ENCODE measurements around the gene LTBP4. TPM values are rescaled to one million over a fixed set of nuclear protein-coding genes. Genes with fewer than 3 reads are reported as not detected.

Gene LTBP4
- total and polyA plus RNA-seq, 2 of the 13 experiments (the other 11 are each of a cell fraction or from before 2014, with no cell fraction given) = 0.86 to 2.3 TPM

- TF ChIP-seq, protein P1, sequence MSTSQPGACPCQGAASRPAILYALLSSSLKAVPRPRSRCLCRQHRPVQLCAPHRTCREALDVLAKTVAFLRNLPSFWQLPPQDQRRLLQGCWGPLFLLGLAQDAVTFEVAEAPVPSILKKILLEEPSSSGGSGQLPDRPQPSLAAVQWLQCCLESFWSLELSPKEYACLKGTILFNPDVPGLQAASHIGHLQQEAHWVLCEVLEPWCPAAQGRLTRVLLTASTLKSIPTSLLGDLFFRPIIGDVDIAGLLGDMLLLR (CRISPR knock-in tag; IDR thresholded peaks at IDR 0.05) = 0 out of 2 replicates have a peak, but pooled peaks have one; percentile 54
- TF ChIP-seq ZNF883 (CRISPR knock-in tag; IDR thresholded peaks at IDR 0.05; ENCODE audit: not compliant biosample characterization) (no peak), MAZ (IDR thresholded peaks at IDR 0.05; ENCODE audit: borderline replicate concordance, low read depth, low read length) (peak; percentile 96), MAZ (CRISPR knock-in tag; IDR thresholded peaks at IDR 0.05; ENCODE audit: low read depth) (peak; percentile 99), ZNF136 (CRISPR knock-in tag; IDR thresholded peaks at IDR 0.05; ENCODE audit: low read depth) (no peak), CCAR2 (optimal IDR thresholded peaks at IDR 0.05; ENCODE audit: low read depth, low read length) (peak; percentile 25), SMARCC2 (IDR thresholded peaks at IDR 0.05) (no peak), SRSF1 (optimal IDR thresholded peaks at IDR 0.05; ENCODE audit: low read depth, low read length) (peak; percentile 45)
- TF ChIP-seq, protein P2, sequence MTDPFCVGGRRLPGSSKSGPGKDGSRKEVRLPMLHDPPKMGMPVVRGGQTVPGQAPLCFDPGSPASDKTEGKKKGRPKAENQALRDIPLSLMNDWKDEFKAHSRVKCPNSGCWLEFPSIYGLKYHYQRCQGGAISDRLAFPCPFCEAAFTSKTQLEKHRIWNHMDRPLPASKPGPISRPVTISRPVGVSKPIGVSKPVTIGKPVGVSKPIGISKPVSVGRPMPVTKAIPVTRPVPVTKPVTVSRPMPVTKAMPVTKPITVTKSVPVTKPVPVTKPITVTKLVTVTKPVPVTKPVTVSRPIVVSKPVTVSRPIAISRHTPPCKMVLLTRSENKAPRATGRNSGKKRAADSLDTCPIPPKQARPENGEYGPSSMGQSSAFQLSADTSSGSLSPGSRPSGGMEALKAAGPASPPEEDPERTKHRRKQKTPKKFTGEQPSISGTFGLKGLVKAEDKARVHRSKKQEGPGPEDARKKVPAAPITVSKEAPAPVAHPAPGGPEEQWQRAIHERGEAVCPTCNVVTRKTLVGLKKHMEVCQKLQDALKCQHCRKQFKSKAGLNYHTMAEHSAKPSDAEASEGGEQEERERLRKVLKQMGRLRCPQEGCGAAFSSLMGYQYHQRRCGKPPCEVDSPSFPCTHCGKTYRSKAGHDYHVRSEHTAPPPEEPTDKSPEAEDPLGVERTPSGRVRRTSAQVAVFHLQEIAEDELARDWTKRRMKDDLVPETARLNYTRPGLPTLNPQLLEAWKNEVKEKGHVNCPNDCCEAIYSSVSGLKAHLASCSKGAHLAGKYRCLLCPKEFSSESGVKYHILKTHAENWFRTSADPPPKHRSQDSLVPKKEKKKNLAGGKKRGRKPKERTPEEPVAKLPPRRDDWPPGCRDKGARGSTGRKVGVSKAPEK (CRISPR knock-in tag; IDR thresholded peaks at IDR 0.05; ENCODE audit: borderline replicate concordance) = no peak
- TF ChIP-seq, protein P3, sequence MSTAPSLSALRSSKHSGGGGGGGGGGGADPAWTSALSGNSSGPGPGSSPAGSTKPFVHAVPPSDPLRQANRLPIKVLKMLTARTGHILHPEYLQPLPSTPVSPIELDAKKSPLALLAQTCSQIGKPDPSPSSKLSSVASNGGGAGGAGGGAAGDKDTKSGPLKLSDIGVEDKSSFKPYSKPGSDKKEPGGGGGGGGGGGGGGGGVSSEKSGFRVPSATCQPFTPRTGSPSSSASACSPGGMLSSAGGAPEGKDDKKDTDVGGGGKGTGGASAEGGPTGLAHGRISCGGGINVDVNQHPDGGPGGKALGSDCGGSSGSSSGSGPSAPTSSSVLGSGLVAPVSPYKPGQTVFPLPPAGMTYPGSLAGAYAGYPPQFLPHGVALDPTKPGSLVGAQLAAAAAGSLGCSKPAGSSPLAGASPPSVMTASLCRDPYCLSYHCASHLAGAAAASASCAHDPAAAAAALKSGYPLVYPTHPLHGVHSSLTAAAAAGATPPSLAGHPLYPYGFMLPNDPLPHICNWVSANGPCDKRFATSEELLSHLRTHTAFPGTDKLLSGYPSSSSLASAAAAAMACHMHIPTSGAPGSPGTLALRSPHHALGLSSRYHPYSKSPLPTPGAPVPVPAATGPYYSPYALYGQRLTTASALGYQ (CRISPR knock-in tag; IDR thresholded peaks at IDR 0.05) = peak; percentile 94
- TF ChIP-seq, protein P4, sequence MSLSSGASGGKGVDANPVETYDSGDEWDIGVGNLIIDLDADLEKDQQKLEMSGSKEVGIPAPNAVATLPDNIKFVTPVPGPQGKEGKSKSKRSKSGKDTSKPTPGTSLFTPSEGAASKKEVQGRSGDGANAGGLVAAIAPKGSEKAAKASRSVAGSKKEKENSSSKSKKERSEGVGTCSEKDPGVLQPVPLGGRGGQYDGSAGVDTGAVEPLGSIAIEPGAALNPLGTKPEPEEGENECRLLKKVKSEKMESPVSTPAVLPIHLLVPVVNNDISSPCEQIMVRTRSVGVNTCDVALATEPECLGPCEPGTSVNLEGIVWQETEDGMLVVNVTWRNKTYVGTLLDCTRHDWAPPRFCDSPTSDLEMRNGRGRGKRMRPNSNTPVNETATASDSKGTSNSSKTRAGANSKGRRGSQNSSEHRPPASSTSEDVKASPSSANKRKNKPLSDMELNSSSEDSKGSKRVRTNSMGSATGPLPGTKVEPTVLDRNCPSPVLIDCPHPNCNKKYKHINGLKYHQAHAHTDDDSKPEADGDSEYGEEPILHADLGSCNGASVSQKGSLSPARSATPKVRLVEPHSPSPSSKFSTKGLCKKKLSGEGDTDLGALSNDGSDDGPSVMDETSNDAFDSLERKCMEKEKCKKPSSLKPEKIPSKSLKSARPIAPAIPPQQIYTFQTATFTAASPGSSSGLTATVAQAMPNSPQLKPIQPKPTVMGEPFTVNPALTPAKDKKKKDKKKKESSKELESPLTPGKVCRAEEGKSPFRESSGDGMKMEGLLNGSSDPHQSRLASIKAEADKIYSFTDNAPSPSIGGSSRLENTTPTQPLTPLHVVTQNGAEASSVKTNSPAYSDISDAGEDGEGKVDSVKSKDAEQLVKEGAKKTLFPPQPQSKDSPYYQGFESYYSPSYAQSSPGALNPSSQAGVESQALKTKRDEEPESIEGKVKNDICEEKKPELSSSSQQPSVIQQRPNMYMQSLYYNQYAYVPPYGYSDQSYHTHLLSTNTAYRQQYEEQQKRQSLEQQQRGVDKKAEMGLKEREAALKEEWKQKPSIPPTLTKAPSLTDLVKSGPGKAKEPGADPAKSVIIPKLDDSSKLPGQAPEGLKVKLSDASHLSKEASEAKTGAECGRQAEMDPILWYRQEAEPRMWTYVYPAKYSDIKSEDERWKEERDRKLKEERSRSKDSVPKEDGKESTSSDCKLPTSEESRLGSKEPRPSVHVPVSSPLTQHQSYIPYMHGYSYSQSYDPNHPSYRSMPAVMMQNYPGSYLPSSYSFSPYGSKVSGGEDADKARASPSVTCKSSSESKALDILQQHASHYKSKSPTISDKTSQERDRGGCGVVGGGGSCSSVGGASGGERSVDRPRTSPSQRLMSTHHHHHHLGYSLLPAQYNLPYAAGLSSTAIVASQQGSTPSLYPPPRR (CRISPR knock-in tag; IDR thresholded peaks at IDR 0.05; ENCODE audit: borderline replicate concordance) = peak; percentile 83
Measured at GRCh38 chr19:40603389-40604170, 2.4 kb downstream of the LTBP4 start (continued).

Measured in HepG2 (cell line).